ENCODE results near the gene LRRC74B. TPM values are rescaled to one million over a fixed set of nuclear protein-coding genes. Genes with fewer than 3 reads are reported as not detected.
"Not testable (repeated sequence)": the region's sequence is repeated elsewhere in the genome, so short reads cannot be mapped to it uniquely, and the experiment has no call there.

The LRRC74B gene
- total RNA-seq, 1 donor: not detected

GRCh38 chr22:21054046-21054713, 8.4 kb downstream of the LRRC74B start:
- Histone ChIP-seq H3K4me2 (ENCODE audit: insufficient read depth, low read length) (no peak overlapping the region), H3K79me2 (ENCODE audit: insufficient read depth, low read length) (no peaks in the 10 kb centered on the region), H3K36me3 (ENCODE audit: insufficient read depth, low read length) (no peaks in the 10 kb centered on the region), H3K4me3 (ENCODE audit: insufficient read depth, low read length) (no peak overlapping the region), H3K4me1 (ENCODE audit: insufficient read depth, low read length) (no peaks in the 10 kb centered on the region), H3K27me3 (ENCODE audit: insufficient read depth, low read length) (peaks cover 12% of the 10 kb centered on the region), H2AFZ (ENCODE audit: low read length) (no peak overlapping the region), H3K9me3 (ENCODE audit: low read depth, low read length) (no peaks in the 10 kb centered on the region), H3K27ac (ENCODE audit: low read depth, low read length) (no peak overlapping the region), H4K20me1 (ENCODE audit: insufficient read depth, low read length) (no peaks in the 10 kb centered on the region)
- no peak for TF ChIP-seq CTCF (IDR thresholded peaks at IDR 0.05; ENCODE audit: extremely low read depth, low read depth, low read length)
- no peak for DNase-seq (ENCODE audit: insufficient read length, low spot score, missing footprints)

- no peak overlapping the region for H3K27ac ChIP-seq (ENCODE audit: low read depth, low read length)
- DNase-seq (ENCODE audit: insufficient read length, low spot score, missing footprints): no peak
- no peak overlapping the region for H3K4me3 ChIP-seq (ENCODE audit: insufficient read depth, low read length)
- no peaks in the 10 kb centered on the region for H3K9me3 ChIP-seq (ENCODE audit: low read depth, low read length)
- H2AFZ ChIP-seq (ENCODE audit: low read length): no peak overlapping the region
- peaks cover 12% of the 10 kb centered on the region for H3K27me3 ChIP-seq (ENCODE audit: insufficient read depth, low read length)
- H4K20me1 ChIP-seq (ENCODE audit: insufficient read depth, low read length): no peaks in the 10 kb centered on the region
- TF ChIP-seq CTCF (IDR thresholded peaks at IDR 0.05; ENCODE audit: extremely low read depth, low read depth, low read length): no peak
- no peak overlapping the region for H3K4me2 ChIP-seq (ENCODE audit: insufficient read depth, low read length)
- no peaks in the 10 kb centered on the region for H3K4me1 ChIP-seq (ENCODE audit: insufficient read depth, low read length)
- no peaks in the 10 kb centered on the region for H3K79me2 ChIP-seq (ENCODE audit: insufficient read depth, low read length)
- H3K36me3 ChIP-seq (ENCODE audit: insufficient read depth, low read length): no peaks in the 10 kb centered on the region
Measured at GRCh38 chr22:21054714-21055563, 9.2 kb downstream of the LRRC74B start.

GRCh38 chr22:21055564-21055834, 9.8 kb downstream of the LRRC74B start:
- Histone ChIP-seq H3K79me2 (ENCODE audit: insufficient read depth, low read length) (no peaks in the 10 kb centered on the region), H3K4me2 (ENCODE audit: insufficient read depth, low read length) (no peak overlapping the region), H2AFZ (ENCODE audit: low read length) (no peak overlapping the region), H3K4me1 (ENCODE audit: insufficient read depth, low read length) (no peaks in the 10 kb centered on the region), H3K27me3 (ENCODE audit: insufficient read depth, low read length) (peaks cover 12% of the 10 kb centered on the region), H4K20me1 (ENCODE audit: insufficient read depth, low read length) (no peaks in the 10 kb centered on the region), H3K27ac (ENCODE audit: low read depth, low read length) (no peak overlapping the region), H3K4me3 (ENCODE audit: insufficient read depth, low read length) (no peak overlapping the region), H3K36me3 (ENCODE audit: insufficient read depth, low read length) (no peaks in the 10 kb centered on the region), H3K9me3 (ENCODE audit: low read depth, low read length) (no peaks in the 10 kb centered on the region)
- no peak for TF ChIP-seq CTCF (IDR thresholded peaks at IDR 0.05; ENCODE audit: extremely low read depth, low read depth, low read length)
- DNase-seq (ENCODE audit: insufficient read length, low spot score, missing footprints): no peak

- no peaks in the 10 kb centered on the region for H4K20me1 ChIP-seq (ENCODE audit: insufficient read depth, low read length)
- H3K36me3 ChIP-seq (ENCODE audit: insufficient read depth, low read length): no peaks in the 10 kb centered on the region
- H2AFZ ChIP-seq (ENCODE audit: low read length): no peak overlapping the region
- H3K4me2 ChIP-seq (ENCODE audit: insufficient read depth, low read length): no peak overlapping the region
- H3K27me3 ChIP-seq (ENCODE audit: insufficient read depth, low read length): peaks cover 12% of the 10 kb centered on the region
- no peaks in the 10 kb centered on the region for H3K79me2 ChIP-seq (ENCODE audit: insufficient read depth, low read length)
- H3K27ac ChIP-seq (ENCODE audit: low read depth, low read length): no peak overlapping the region
- H3K4me1 ChIP-seq (ENCODE audit: insufficient read depth, low read length): no peaks in the 10 kb centered on the region
- H3K4me3 ChIP-seq (ENCODE audit: insufficient read depth, low read length): no peak overlapping the region
- no peak for TF ChIP-seq CTCF (IDR thresholded peaks at IDR 0.05; ENCODE audit: extremely low read depth, low read depth, low read length)
- DNase-seq (ENCODE audit: insufficient read length, low spot score, missing footprints): no peak
- H3K9me3 ChIP-seq (ENCODE audit: low read depth, low read length): no peaks in the 10 kb centered on the region
Measured at GRCh38 chr22:21055880-21056319, 10.2 kb downstream of the LRRC74B start.

- H2AFZ ChIP-seq (ENCODE audit: low read length); H3K36me3 ChIP-seq (ENCODE audit: insufficient read depth, low read length); H3K4me2 ChIP-seq (ENCODE audit: insufficient read depth, low read length); DNase-seq (ENCODE audit: insufficient read length, low spot score, missing footprints); H3K79me2 ChIP-seq (ENCODE audit: insufficient read depth, low read length); H3K27ac ChIP-seq (ENCODE audit: low read depth, low read length); H3K4me3 ChIP-seq (ENCODE audit: insufficient read depth, low read length); H4K20me1 ChIP-seq (ENCODE audit: insufficient read depth, low read length); H3K4me1 ChIP-seq (ENCODE audit: insufficient read depth, low read length); H3K9me3 ChIP-seq (ENCODE audit: low read depth, low read length): not testable (repeated sequence)
- peaks cover 13% of the 10 kb centered on the region for H3K27me3 ChIP-seq (ENCODE audit: insufficient read depth, low read length)
Measured at GRCh38 chr22:21060363-21060762, 14.6 kb downstream of the LRRC74B start.

Data from osteoblast (primary cell).